Natural killer cell treated with Interleukin-12 subunit alpha and Interleukin-12 subunit beta and Interleukin-15 and Interleukin-18, amount 100 ng/mL, for 72 hours (primary cell): ENCODE results near the gene MIEN1. TPM values are rescaled to one million over a fixed set of nuclear protein-coding genes. Genes with fewer than 3 reads are reported as not detected.
"Not testable (repeated sequence)": the region's sequence is repeated elsewhere in the genome, so short reads cannot be mapped to it uniquely, and the experiment has no call there.

Source experiments
- ATAC-seq, 2 donors: fragments of 150-1000 bp; cut with Tn5 transposase in 1 of 2; sonication (Bioruptor Pico), chemical (Tn5 transposase) in 1 of 2; 2 replicates each; pipeline ENCODE4 v1.10.0; 2021
- DNase-seq: peaks from one replicate; pipeline ENCODE4 v3.0.0; 2022; ENCODE audit warnings: low spot score
- H3K27ac Mint-ChIP-seq, 2 donors: 1 replicate in 1 of 2; 2 replicates in 1 of 2; pipeline ENCODE4 v1.8.0; 2022; ENCODE audit warnings: mixed read lengths in 2 of 2, mild to moderate bottlenecking in 1 of 2, moderate library complexity in 1 of 2
- H3K27me3 Mint-ChIP-seq, 2 donors: 1 replicate in 1 of 2; 2 replicates in 1 of 2; pipeline ENCODE4 v1.8.0; 2022; ENCODE audit warnings: mixed read lengths in 2 of 2
- H3K36me3 Mint-ChIP-seq: one replicate; pipeline ENCODE4 v1.8.0; 2022; ENCODE audit warnings: mixed read lengths
- H3K4me1 Mint-ChIP-seq, 2 donors: 1 replicate in 1 of 2; 2 replicates in 1 of 2; pipeline ENCODE4 v1.8.0; 2022; ENCODE audit warnings: low read depth in 2 of 2, mixed read lengths in 2 of 2, mild to moderate bottlenecking in 1 of 2
- H3K4me3 Mint-ChIP-seq: one replicate; pipeline ENCODE4 v1.8.0; 2022; ENCODE audit warnings: mixed read lengths
- H3K9me3 Mint-ChIP-seq: 2 replicates; pipeline ENCODE4 v1.8.0; 2022; ENCODE audit warnings: mixed read lengths
- total RNA-seq, 2 donors: library from RNA; stranded (reverse); gene quantifications; one replicate each; pipeline ENCODE4 v1.2.3, GENCODE V29; 2022

Gene MIEN1
- total RNA-seq, 2 donors from 2014 or later, result 56.3 to 64.6 TPM

GRCh38 chr17:39699157-39699817, 31.0 kb downstream of the MIEN1 start:
- Mint-ChIP-seq H3K4me3 (peak overlapping the region; percentile 59), H3K4me1 (peaks cover 16 to 30% of the 10 kb centered on the region in 2 donors), H3K27me3 (peaks cover 15 to 21% of the 10 kb centered on the region in 2 donors)
- not testable (repeated sequence) for H3K36me3 Mint-ChIP-seq, H3K27ac Mint-ChIP-seq, H3K9me3 Mint-ChIP-seq, ATAC-seq, DNase-seq

DNA sequence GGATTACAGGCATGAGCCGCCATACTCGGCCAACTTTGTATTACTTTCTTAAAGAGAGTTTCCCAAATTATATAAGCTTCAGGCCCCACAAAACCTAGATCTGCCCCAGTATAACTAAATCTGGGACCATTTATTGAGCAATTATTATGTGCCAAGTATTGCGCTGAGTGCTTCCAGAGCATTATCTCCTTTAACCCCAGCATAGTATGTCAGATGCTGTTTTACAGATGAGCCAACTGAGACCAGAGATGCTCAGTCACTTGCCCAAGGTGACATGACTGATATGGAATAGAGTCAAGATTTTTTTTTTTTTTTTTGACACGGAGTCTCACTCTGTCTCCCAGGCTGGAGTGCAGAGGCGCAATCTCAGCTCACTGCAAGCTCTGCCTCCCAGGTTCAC, 32.4 kb downstream of the MIEN1 start:
- H3K36me3 Mint-ChIP-seq, result no peaks in the 10 kb centered on the region
- H3K4me3 Mint-ChIP-seq, result no peak overlapping the region
- peaks cover 15 to 21% of the 10 kb centered on the region in 2 donors for H3K27me3 Mint-ChIP-seq
- peaks cover 9 to 19% of the 10 kb centered on the region in 2 donors for H3K4me1 Mint-ChIP-seq
- DNase-seq (no peak), ATAC-seq (no peak)
- H3K9me3 Mint-ChIP-seq, result no peaks in the 10 kb centered on the region
- H3K27ac Mint-ChIP-seq, result no peak overlapping the region

GRCh38 chr17:39696731-39697130, 33.6 kb downstream of the MIEN1 start:
- peak in 1 of 2 donors; percentile 36 for ATAC-seq
- Mint-ChIP-seq H3K36me3 (no peaks in the 10 kb centered on the region), H3K4me3 (no peak overlapping the region)

GRCh38 chr17:39695089-39695474, 35.2 kb downstream of the MIEN1 start:
- ATAC-seq, result no peak
- Mint-ChIP-seq H3K9me3 (no peaks in the 10 kb centered on the region), H3K27ac (no peak overlapping the region), H3K36me3 (no peaks in the 10 kb centered on the region), H3K4me1 (peaks cover 4 to 5% of the 10 kb centered on the region in 2 donors), H3K4me3 (no peak overlapping the region), H3K27me3 (peaks cover 8 to 14% of the 10 kb centered on the region in 2 donors)
- no peak for DNase-seq

More at GRCh38 chr17:39696731-39697130, 33.6 kb downstream of the MIEN1 start:
- Mint-ChIP-seq H3K27ac (no peak overlapping the region), H3K27me3 (peaks cover 15 to 21% of the 10 kb centered on the region in 2 donors), H3K9me3 (no peaks in the 10 kb centered on the region), H3K4me1 (peaks cover 9 to 13% of the 10 kb centered on the region in 2 donors)
- no peak for DNase-seq

DNA sequence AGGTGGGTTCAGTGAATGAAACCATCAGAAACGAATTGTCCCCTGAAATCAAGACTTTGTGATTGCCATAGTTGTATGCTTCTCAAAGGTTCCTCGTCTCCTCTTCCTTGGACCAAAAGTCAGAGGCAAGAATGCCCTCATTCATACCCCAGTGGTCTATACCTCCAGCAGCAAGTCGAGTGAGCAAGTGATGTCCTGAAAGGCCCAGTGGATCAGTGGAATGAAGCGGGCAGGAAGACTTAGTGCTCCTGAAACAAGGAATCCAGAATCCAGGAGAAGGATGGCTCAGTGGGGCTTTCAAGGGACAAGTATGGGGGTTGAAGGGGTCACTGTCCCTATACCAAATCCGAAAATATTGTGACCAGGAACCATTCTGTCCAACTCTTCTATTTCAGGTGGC, 35.7 kb downstream of the MIEN1 start:
- peaks cover 2 to 3% of the 10 kb centered on the region in 2 donors for H3K4me1 Mint-ChIP-seq
- no peak for ATAC-seq
- no peak overlapping the region for H3K4me3 Mint-ChIP-seq

DNA sequence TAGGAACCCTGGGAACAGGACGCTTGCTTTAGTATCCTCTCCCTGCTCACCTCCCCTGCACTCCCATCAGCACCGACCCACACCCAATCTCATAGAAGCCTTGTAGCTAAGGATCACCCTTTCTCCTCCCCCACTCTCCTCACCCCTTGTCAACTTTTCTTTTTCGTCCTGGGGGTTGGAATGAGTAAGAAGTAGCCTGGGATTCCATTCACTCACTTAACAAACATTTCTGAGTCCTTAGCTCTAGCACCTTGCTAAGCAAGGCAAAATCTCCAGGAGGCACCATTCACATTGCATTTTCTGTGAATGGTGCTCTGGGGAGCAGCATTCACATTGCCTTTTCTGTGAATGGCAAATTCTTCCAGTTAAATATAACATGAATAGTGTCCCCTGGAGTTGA, 41.4 kb downstream of the MIEN1 start:
- no peak for ATAC-seq
- Mint-ChIP-seq H3K27ac (peak overlapping the region; percentile 86 to 98), H3K27me3 (no peaks in the 10 kb centered on the region), H3K9me3 (peaks cover 3% of the 10 kb centered on the region), H3K4me1 (peaks cover 25 to 30% of the 10 kb centered on the region in 2 donors), H3K36me3 (no peaks in the 10 kb centered on the region), H3K4me3 (peak overlapping the region; percentile 92)
- no peak for DNase-seq

More for the DNA sequence above, 35.7 kb downstream of the MIEN1 start:
- Mint-ChIP-seq H3K9me3 (no peaks in the 10 kb centered on the region), H3K36me3 (no peaks in the 10 kb centered on the region), H3K27me3 (peaks cover 5 to 11% of the 10 kb centered on the region in 2 donors), H3K27ac (no peak overlapping the region)
- DNase-seq, result no peak

- ATAC-seq, result no peak
Measured at GRCh38 chr17:39688475-39688835, 41.9 kb downstream of the MIEN1 start.

DNA sequence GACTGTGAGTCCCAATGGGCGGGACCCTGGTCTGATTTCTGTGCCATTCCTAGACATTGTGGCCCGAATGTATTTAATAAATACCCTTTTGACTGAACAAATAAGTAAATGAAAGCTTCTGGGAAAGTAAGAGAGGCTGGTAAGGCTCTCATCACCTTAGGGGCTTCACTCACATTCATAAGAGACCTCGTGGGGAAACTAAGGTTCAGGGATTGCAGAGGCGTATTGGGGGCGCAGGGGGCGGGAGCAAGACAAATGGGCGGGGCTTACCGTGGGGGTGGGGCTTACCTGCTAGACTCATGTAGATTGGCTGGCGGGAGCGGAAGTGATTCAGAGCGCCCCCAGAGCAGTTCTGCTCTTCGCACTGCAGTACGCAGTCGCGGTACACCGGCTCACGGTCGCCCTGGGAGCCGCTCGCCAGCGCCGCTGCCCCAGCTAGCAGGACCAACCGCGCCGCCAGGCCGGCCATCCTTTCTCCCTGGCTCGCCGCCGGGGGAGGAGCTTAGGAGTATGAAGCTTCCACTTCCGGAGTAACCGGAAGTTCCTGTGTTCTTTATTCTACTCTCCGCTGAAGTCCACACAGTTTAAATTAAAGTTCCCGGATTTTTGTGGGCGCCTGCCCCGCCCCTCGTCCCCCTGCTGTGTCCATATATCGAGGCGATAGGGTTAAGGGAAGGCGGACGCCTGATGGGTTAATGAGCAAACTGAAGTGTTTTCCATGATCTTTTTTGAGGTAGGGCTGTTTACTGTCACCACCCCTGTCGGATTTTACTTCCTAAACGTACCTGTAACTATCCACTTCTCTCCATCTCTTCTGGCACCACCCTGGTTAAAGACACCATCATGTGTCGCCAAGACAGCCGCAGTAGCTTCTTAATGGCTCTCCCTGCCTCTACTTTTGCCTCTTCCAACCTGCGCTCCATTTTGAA, 42.5 kb downstream of the MIEN1 start, which contains the start of gene PGAP3:
TSS of gene PGAP3 (minus strand) at position 512 of the 929 bp plus-strand sequence. CDS start at position 469, 43 bp downstream.
- Mint-ChIP-seq H3K4me3 (peak within 1 kb of the TSS; percentile 92), H3K36me3 (no peaks in the 10 kb centered on the region), H3K27ac (peak within 1 kb of the TSS; percentile 86 to 98), H3K4me1 (peaks cover 25 to 34% of the 10 kb centered on the region in 2 donors), H3K27me3 (no peaks in the 10 kb centered on the region), H3K9me3 (peaks cover 3% of the 10 kb centered on the region)
- DNase-seq (peak; percentile 93), ATAC-seq (peak; percentile 98)

More at GRCh38 chr17:39688475-39688835, 41.9 kb downstream of the MIEN1 start:
- H3K4me1 Mint-ChIP-seq, result peaks cover 25 to 30% of the 10 kb centered on the region in 2 donors
- no peaks in the 10 kb centered on the region for H3K27me3 Mint-ChIP-seq
- H3K9me3 Mint-ChIP-seq, result peaks cover 3% of the 10 kb centered on the region
- DNase-seq, result no peak
- H3K4me3 Mint-ChIP-seq, result peak overlapping the region; percentile 92
- peak overlapping the region; percentile 86 to 98 for H3K27ac Mint-ChIP-seq
- H3K36me3 Mint-ChIP-seq, result no peaks in the 10 kb centered on the region

GRCh38 chr17:39687101-39687545, 43.2 kb downstream of the MIEN1 start:
- H3K27me3 Mint-ChIP-seq, result no peaks in the 10 kb centered on the region
- no peak for ATAC-seq
- H3K4me3 Mint-ChIP-seq, result peak overlapping the region; percentile 92
- no peak for DNase-seq
- peak overlapping the region; percentile 86 to 98 for H3K27ac Mint-ChIP-seq
- peaks cover 25 to 34% of the 10 kb centered on the region in 2 donors for H3K4me1 Mint-ChIP-seq
- H3K9me3 Mint-ChIP-seq, result peaks cover 3% of the 10 kb centered on the region
- H3K36me3 Mint-ChIP-seq, result no peaks in the 10 kb centered on the region

DNA sequence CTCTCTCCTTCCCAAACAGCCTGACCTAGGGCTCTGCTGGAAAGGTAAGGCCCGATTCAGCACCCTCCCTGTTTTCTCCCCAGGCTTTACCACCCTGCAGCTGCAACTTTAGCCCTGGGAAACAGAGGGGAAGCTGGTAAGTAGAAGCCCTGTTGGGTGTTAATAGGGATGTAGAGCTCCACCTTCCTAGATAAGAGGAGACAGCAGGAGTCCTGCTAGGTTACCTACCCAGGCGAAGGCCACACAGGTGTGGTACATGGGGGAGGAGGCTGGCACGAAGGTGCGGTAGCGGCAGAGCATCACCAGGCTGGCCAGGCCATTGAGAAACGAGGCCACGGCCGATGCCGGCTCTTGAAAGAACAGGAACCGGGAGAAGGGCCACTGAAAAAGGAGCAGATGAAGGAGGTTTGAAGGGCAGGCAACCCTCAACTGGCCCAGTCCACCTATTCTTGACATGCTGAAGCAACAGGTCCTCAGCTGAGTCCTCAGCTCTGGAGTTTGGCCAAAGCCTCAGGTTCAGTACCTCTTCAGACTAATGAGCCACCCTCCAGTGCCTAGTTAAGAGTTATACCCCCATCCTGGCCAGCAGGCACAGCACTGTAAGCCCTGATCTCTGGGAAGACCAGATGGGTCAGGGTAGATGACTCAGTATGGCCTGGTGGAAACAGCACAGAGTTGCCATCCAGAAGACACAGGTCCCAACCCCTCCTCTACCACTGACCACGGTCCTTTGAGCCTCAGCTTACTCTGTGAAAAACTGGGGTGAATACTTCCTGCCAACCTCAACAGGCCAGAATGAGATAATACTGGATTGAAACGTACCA, 45.8 kb downstream of the MIEN1 start:
- DNase-seq, result no peak
- Mint-ChIP-seq H3K4me3 (no peak overlapping the region), H3K36me3 (no peaks in the 10 kb centered on the region), H3K27me3 (no peaks in the 10 kb centered on the region), H3K27ac (no peak overlapping the region), H3K9me3 (peaks cover 3% of the 10 kb centered on the region), H3K4me1 (peaks cover 42 to 49% of the 10 kb centered on the region in 2 donors)
- no peak for ATAC-seq

GRCh38 chr17:39683295-39683939, 46.9 kb downstream of the MIEN1 start:
- Mint-ChIP-seq H3K4me3 (no peak overlapping the region), H3K27ac (peak overlapping the region in 1 of 2 donors; percentile 0), H3K4me1 (peaks cover 46 to 53% of the 10 kb centered on the region in 2 donors)

GRCh38 chr17:39679521-39680192, 50.7 kb downstream of the MIEN1 start:
- Mint-ChIP-seq H3K4me1 (peaks cover 58 to 61% of the 10 kb centered on the region in 2 donors), H3K9me3 (no peaks in the 10 kb centered on the region), H3K27me3 (no peaks in the 10 kb centered on the region), H3K27ac (peak overlapping the region; percentile 94 to 98), H3K36me3 (no peaks in the 10 kb centered on the region), H3K4me3 (peak overlapping the region; percentile 70)
- ATAC-seq, result peak; percentile 76 to 84
- no peak for DNase-seq

More at GRCh38 chr17:39683295-39683939, 46.9 kb downstream of the MIEN1 start:
- ATAC-seq, result no peak
- Mint-ChIP-seq H3K9me3 (peaks cover under 1% of the 10 kb centered on the region), H3K27me3 (no peaks in the 10 kb centered on the region), H3K36me3 (no peaks in the 10 kb centered on the region)
- DNase-seq, result no peak
